Lower leg skin (tissue), 4 donors: ENCODE data around the gene WDR20. TPM values are rescaled to one million over a fixed set of nuclear protein-coding genes. Genes with fewer than 3 reads are reported as not detected.

Experiments used
- DNase-seq, 2 donors: peaks; one replicate each; pipeline ENCODE4 v3.0.0-alpha.2; 2019; ENCODE audit warnings: low spot score in 2 of 2
- H3K4me3 ChIP-seq: fragments of 200-600 bp; sonication (generic); 2 replicates; pipeline ENCODE4 v1.5.1; 2017; ENCODE audit warnings: mild to moderate bottlenecking, low read depth; ENCODE audit not compliant: poor library complexity, severe bottlenecking
- POLR2A ChIP-seq, 2 donors: fragments of 450-650 bp; IDR thresholded peaks; one replicate each; pipeline ENCODE4 v1.6.1; 2016 to 2017; ENCODE audit warnings: antibody characterized with exemption in 2 of 2, mild to moderate bottlenecking in 1 of 2, moderate library complexity in 1 of 2
- WGBS, 2 donors: methylation state at CpG; one replicate each; pipeline ENCODE4 v1.1.5; 2018; 5-methylcytosine and 5-hydroxymethylcytosine counted together
- intact Hi-C: fragments of 100-400 bp; cut with DNase I; formaldehyde crosslinking; loops from one replicate; pipeline ENCODE4 v1.15.0; 2023; ENCODE audit warnings: low total_unique reads
- total RNA-seq, 4 donors: library from RNA; depleted of rRNA; stranded (reverse); fragments of >200 nt; gene quantifications; one replicate each; pipeline ENCODE4 v1.1.0, GENCODE V29; 2016
- TF ChIP-seq, protein P1 (sequence below), 3 donors: fragments of 450-650 bp; IDR thresholded peaks; one replicate each; pipeline ENCODE4 v1.5.1; 2016; ENCODE audit warnings: antibody characterized with exemption in 3 of 3, mild to moderate bottlenecking in 3 of 3, moderate library complexity in 2 of 3

WDR20 gene
- total RNA-seq, 4 donors from 2014 or later, result 33.7 to 50.8 (median 41.3) TPM

DNA sequence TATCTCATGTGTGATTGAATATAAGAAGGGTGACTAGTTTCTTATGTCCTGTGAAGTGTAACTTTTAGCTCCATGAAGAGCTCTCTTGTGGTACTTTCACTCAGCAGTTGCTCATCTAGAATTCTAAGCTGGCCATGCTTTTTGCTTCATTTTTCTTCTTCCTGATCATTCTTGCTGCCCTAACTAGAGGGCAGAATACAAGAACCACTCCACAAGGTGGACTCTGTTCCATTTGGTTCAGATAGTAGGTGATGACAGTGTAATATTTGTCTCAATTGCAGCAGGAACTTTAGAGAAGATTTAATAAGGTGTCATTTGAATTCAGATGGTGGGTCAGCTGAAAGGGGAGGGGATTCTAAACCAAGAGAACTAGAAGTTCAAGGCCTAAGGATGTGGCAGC, 17.6 kb downstream of the WDR20 start:
- intact Hi-C loops, result no loop called here
- TF ChIP-seq, protein P1, sequence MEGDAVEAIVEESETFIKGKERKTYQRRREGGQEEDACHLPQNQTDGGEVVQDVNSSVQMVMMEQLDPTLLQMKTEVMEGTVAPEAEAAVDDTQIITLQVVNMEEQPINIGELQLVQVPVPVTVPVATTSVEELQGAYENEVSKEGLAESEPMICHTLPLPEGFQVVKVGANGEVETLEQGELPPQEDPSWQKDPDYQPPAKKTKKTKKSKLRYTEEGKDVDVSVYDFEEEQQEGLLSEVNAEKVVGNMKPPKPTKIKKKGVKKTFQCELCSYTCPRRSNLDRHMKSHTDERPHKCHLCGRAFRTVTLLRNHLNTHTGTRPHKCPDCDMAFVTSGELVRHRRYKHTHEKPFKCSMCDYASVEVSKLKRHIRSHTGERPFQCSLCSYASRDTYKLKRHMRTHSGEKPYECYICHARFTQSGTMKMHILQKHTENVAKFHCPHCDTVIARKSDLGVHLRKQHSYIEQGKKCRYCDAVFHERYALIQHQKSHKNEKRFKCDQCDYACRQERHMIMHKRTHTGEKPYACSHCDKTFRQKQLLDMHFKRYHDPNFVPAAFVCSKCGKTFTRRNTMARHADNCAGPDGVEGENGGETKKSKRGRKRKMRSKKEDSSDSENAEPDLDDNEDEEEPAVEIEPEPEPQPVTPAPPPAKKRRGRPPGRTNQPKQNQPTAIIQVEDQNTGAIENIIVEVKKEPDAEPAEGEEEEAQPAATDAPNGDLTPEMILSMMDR (IDR thresholded peaks at IDR 0.05), result no peak
- TF ChIP-seq POLR2A (IDR thresholded peaks at IDR 0.05), result no peak
- H3K4me3 ChIP-seq, result no peak overlapping the region
- DNase-seq, result no peak

DNA sequence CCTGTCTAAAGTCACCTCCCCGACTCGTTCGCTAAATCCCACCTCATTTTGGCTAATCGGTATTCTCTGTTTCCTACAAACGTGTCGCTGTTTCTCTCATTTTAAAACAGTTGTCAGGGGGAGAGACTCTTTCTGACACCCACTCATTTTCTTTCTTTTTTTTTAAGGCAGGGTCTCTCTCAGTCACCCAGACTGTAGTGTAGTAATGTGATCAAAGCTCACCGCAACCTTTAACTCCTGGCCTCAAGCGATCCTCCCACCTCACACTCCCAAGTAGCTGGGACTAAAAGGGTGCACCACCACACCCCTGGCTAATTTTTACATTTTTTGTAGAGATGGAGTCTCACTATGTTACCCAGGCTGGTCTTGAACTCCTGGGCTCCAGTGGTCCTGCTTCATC, 19.1 kb downstream of the WDR20 start:
- no peak for TF ChIP-seq POLR2A (IDR thresholded peaks at IDR 0.05)
- TF ChIP-seq, protein P1 (IDR thresholded peaks at IDR 0.05), result no peak
- intact Hi-C loops, result no loop called here
- no peak for DNase-seq
- 94 to 95% methylated on average over 8 of the region's 8 CpGs for WGBS, 2 donors
- no peak overlapping the region for H3K4me3 ChIP-seq

DNA sequence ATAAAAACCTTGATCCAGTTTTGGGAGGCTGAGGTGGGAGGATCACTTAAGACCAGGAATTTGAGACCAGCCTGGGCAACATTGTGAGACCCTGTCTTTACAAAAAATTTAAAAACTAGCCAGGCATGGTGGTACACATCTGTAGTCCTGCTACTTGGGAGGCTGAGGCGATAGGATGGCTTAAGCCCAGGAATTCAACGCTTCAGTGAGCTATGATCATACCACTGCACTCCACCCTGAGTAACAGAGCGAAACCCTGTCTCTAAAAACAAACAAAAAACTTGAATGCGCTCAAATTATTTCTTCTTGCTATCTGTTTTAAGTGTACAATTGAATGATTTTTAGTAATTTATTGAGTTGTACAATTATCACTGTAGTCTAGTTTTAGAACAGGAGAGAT, 20.1 kb downstream of the WDR20 start:
- H3K4me3 ChIP-seq, result no peak overlapping the region
- 94 to 96% methylated on average over 4 of the region's 4 CpGs for WGBS, 2 donors
- no peak for TF ChIP-seq POLR2A (IDR thresholded peaks at IDR 0.05)
- TF ChIP-seq, protein P1 (IDR thresholded peaks at IDR 0.05), result no peak
- intact Hi-C loops, result no loop called here
- DNase-seq, result no peak

DNA sequence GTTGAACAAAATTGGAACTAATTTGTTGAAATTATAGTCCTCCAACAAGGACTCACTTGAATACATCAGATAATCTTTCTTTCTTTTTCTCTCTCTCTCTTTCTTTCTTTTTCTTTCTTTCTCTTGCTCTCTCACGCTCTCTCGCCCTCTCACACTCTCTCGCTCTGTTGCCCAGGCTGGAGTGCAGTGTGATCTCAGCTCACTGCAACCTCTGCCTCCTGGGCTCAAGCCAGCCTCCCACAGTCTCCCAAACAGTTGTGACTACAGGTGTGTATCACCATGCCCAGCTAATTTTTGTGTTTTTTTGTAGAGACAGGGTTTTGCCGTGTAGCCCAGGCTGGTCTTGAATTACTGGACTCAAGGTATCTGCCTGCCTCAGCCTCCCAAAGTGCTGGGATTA, 22.8 kb downstream of the WDR20 start:
- no peak for TF ChIP-seq POLR2A (IDR thresholded peaks at IDR 0.05)
- TF ChIP-seq, protein P1 (IDR thresholded peaks at IDR 0.05), result no peak
- H3K4me3 ChIP-seq, result no peak overlapping the region
- intact Hi-C loops, result no loop called here
- 94 to 98% methylated on average over 4 of the region's 4 CpGs for WGBS, 2 donors
- no peak for DNase-seq

DNA sequence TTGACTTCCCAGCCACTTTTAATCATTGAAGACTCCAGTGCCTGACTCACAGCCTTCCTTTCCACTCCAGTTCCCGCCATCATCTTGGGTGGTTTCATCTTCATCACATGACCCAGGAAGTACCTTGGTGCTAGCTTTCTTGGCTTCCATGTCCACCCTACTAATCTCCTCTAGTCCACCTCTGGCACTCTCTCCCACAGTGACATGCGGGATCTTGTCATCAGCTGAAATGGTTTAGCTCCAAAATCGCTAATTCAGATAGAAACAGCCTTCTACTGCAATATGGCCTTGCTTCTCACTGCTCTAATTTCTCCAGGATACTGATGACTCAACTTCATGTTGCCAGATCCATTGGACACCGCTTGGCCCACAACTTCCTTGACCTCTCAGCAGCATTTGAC, 24.5 kb downstream of the WDR20 start:
- TF ChIP-seq, protein P1 (IDR thresholded peaks at IDR 0.05), result no peak
- TF ChIP-seq POLR2A (IDR thresholded peaks at IDR 0.05), result no peak
- intact Hi-C loops, result no loop called here
- WGBS, 2 donors, result 79 to 84% methylated on average over 4 of the region's 4 CpGs
- H3K4me3 ChIP-seq, result no peak overlapping the region
- DNase-seq, result no peak

DNA sequence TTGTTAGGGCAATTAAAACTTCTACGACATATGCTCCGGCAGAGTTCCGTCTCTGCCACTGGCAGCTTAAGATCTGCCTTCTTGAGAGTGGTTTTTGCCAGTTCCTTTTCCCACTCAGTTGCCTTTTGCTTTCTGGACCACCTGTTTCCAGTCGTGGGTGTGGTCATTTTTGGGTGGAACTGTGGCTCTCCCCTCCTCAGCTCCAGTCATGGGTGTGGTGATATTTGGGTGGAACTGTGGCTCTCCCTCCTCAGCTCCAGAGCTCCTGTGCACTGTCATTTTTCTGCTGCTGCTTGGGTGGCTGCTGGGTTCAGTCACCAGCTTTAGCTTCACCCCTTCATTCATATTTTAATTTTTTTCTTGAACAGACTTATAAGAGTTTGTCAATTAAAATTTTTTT, 25.3 kb downstream of the WDR20 start:
- intact Hi-C loops, result no loop called here
- DNase-seq, result no peak
- TF ChIP-seq POLR2A (IDR thresholded peaks at IDR 0.05), result no peak
- TF ChIP-seq, protein P1 (IDR thresholded peaks at IDR 0.05), result no peak
- WGBS, 2 donors, result 75 to 77% methylated on average over 4 of the region's 4 CpGs
- H3K4me3 ChIP-seq, result no peak overlapping the region
